Natural killer cell (primary cell): ENCODE measurements around the gene ARID5B. TPM values are rescaled to one million over a fixed set of nuclear protein-coding genes. Genes with fewer than 3 reads are reported as not detected.

Experiments used
- ATAC-seq, 3 donors: fragments of 150-1000 bp in 2 of 3; fragments of 200-7000 bp in 1 of 3; cut with Tn5 transposase; 1 replicate in 1 of 3; 2 replicates in 2 of 3; pipeline ENCODE4 v1.10.0; 2021; ENCODE audit warnings: mild to moderate bottlenecking in 2 of 3, moderate library complexity in 2 of 3
- DNase-seq, 2 donors: peaks; one replicate each; pipeline versions ENCODE4 v3.0.0 to v3.0.0-alpha.2; 2013 to 2021; ENCODE audit warnings: mixed read lengths in 1 of 2
- H3K27ac ChIP-seq: one replicate; pipeline ENCODE4 v1.5.1; 2013; ENCODE audit warnings: mild to moderate bottlenecking, low read length
- H3K27me3 ChIP-seq: one replicate; pipeline ENCODE4 v1.6.1; 2013; ENCODE audit warnings: low read length; ENCODE audit not compliant: control insufficient read depth, insufficient read depth
- H3K36me3 ChIP-seq: one replicate; pipeline ENCODE4 v1.6.1; 2013; ENCODE audit warnings: low read length; ENCODE audit not compliant: control insufficient read depth, insufficient read depth
- H3K4me1 ChIP-seq: one replicate; pipeline ENCODE4 v1.6.1; 2013; ENCODE audit warnings: low read length; ENCODE audit not compliant: control insufficient read depth, insufficient read depth
- H3K4me3 ChIP-seq: one replicate; pipeline ENCODE4 v1.5.1; 2013; ENCODE audit warnings: low read length
- H3K9me3 ChIP-seq: one replicate; pipeline ENCODE4 v1.6.1; 2013; ENCODE audit warnings: low read length; ENCODE audit not compliant: control insufficient read depth, insufficient read depth
- H3K27ac Mint-ChIP-seq, 2 donors: one replicate each; pipeline ENCODE4 v1.8.0; 2022; ENCODE audit warnings: mild to moderate bottlenecking in 2 of 2, mixed read lengths in 2 of 2, moderate library complexity in 1 of 2
- H3K27me3 Mint-ChIP-seq, 2 donors: one replicate each; pipeline ENCODE4 v1.8.0; 2022; ENCODE audit warnings: low read depth in 2 of 2, mixed read lengths in 2 of 2
- H3K36me3 Mint-ChIP-seq: one replicate; pipeline ENCODE4 v1.8.0; 2022; ENCODE audit warnings: mixed read lengths
- H3K4me1 Mint-ChIP-seq, 2 donors: one replicate each; pipeline ENCODE4 v1.8.0; 2022; ENCODE audit warnings: mixed read lengths in 2 of 2
- H3K4me3 Mint-ChIP-seq: one replicate; pipeline ENCODE4 v1.8.0; 2022; ENCODE audit warnings: mild to moderate bottlenecking, moderate library complexity, mixed read lengths
- H3K9me3 Mint-ChIP-seq, 2 donors: one replicate each; pipeline ENCODE4 v1.8.0; 2022; ENCODE audit warnings: mixed read lengths in 2 of 2
- WGBS: methylation state at CpG from one replicate; pipeline ENCODE4 v1.1.7; 2013; ENCODE audit warnings: missing lambda C conversion rate; ENCODE audit not compliant: insufficient coverage; 5-methylcytosine and 5-hydroxymethylcytosine counted together
- intact Hi-C: fragments of 100-400 bp; cut with micrococcal nuclease; formaldehyde crosslinking; loops from one replicate; pipeline ENCODE4 v1.14.2; 2022
- total RNA-seq, 4 donors: library from RNA; stranded (reverse); fragments of 120-200 nt in 1 of 4; gene quantifications; one replicate each; pipeline versions ENCODE4 v1.2.3 to v1.2.4, GENCODE V29; 2013 to 2022
- TF ChIP-seq, protein P1 (sequence below): fragments of 200-600 bp; IDR thresholded peaks from one replicate; pipeline ENCODE4 v1.8.0; 2022; ENCODE audit warnings: antibody characterized with exemption

Gene ARID5B
- total RNA-seq, 3 donors from 2014 or later (not counting 1 experiment from before 2014, with no cell fraction given): 22.3 to 44.3 (median 31.3) TPM

DNA sequence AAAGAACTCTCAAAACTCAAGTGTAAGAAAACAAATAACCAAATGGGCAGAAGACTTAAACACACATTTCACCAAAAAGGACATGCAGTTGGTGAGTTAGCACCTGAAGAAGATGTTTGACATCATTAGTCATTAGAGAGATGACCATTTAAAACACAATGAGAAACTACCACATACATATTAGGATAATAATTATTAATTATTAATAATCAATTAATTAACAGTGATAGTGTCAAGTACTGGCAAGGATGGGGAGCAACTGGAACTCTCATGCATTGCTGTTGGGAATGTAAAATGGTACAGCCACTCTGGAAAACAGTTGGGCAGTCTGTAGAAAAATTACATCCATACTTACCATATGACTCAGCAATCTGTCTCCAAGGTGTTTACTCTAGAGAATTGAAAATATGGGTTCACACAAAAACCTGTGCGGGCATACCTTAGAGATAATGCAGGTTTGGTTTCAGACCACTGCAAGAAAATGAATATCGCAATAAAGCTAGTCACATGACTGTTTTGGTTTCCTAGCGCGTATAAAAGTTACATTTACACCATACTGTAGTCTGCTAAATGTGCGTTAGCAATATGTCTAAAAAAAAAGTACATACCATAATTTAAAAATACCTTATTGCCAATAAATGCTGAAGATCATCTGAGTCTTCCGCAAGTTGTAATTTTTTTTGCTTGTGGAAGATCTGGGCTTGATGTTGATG, 30.3 kb downstream of the ARID5B start:
- no peak overlapping the region for H3K4me3 ChIP-seq
- DNase-seq (no peak), ATAC-seq (no peak)
- Mint-ChIP-seq H3K27me3 (no peaks in the 10 kb centered on the region), H3K36me3 (no peaks in the 10 kb centered on the region), H3K9me3 (no peaks in the 10 kb centered on the region), H3K27ac (no peak overlapping the region), H3K4me1 (peaks cover 30 to 34% of the 10 kb centered on the region in 2 donors), H3K4me3 (no peak overlapping the region)
- H3K9me3 ChIP-seq: no peaks in the 10 kb centered on the region
- H3K27me3 ChIP-seq: no peaks in the 10 kb centered on the region
- 94% methylated on average over 4 of the region's 6 CpGs for WGBS
- peaks cover 1% of the 10 kb centered on the region for H3K4me1 ChIP-seq
- no peak overlapping the region for H3K27ac ChIP-seq
- TF ChIP-seq, protein P1, sequence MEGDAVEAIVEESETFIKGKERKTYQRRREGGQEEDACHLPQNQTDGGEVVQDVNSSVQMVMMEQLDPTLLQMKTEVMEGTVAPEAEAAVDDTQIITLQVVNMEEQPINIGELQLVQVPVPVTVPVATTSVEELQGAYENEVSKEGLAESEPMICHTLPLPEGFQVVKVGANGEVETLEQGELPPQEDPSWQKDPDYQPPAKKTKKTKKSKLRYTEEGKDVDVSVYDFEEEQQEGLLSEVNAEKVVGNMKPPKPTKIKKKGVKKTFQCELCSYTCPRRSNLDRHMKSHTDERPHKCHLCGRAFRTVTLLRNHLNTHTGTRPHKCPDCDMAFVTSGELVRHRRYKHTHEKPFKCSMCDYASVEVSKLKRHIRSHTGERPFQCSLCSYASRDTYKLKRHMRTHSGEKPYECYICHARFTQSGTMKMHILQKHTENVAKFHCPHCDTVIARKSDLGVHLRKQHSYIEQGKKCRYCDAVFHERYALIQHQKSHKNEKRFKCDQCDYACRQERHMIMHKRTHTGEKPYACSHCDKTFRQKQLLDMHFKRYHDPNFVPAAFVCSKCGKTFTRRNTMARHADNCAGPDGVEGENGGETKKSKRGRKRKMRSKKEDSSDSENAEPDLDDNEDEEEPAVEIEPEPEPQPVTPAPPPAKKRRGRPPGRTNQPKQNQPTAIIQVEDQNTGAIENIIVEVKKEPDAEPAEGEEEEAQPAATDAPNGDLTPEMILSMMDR: no peak
- intact Hi-C loops: no loop called here
- peaks cover 3% of the 10 kb centered on the region for H3K36me3 ChIP-seq

DNA sequence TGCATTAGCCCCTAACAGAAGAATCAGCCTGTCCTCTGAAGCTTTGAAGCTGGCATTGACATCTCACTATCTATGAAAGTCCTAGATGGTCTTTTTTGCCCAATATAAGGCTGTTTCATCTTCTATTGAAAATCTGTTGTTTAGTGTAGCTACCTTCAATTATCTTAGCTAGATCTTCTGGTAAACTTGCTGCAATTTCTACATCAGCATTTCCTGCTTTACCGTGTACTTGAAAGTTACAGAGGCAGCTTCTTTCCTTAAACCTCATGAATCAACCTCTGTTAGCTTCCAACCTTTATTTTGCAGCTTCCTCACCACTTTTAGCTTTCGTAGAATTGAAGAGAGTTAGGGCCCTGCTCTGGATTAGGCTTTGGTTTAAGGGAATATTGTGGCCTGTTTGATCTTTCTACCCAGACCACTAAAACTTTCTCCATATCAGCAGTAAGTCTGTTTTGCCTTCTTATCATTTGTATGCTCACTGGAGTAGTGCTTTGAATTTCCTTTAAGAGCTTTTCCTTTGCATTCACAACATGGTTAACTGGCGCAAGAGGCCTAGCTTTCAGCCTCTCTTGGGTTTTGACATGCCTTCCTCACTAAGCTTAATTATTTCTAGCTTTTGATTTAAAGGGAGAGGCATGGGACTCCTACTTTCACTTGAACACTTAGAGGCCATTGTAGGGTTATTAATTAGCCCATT, 32.5 kb downstream of the ARID5B start:
- no peak overlapping the region for H3K4me3 Mint-ChIP-seq
- H3K4me1 Mint-ChIP-seq: peaks cover 52 to 56% of the 10 kb centered on the region in 2 donors
- Histone ChIP-seq H3K9me3 (no peaks in the 10 kb centered on the region), H3K27ac (peak overlapping the region; percentile 32), H3K27me3 (no peaks in the 10 kb centered on the region), H3K36me3 (peaks cover 3% of the 10 kb centered on the region), H3K4me3 (no peak overlapping the region), H3K4me1 (peaks cover 11% of the 10 kb centered on the region)
- ATAC-seq: peak in 1 of 3 donors; percentile 24
- peak in 1 of 2 donors; percentile 30 for DNase-seq
- no peaks in the 10 kb centered on the region for H3K36me3 Mint-ChIP-seq
- H3K27ac Mint-ChIP-seq: peak overlapping the region; percentile 79 to 83
- no peaks in the 10 kb centered on the region for H3K9me3 Mint-ChIP-seq
- intact Hi-C loops: no loop called here
- 42% methylated on average over 2 of the region's 3 CpGs for WGBS
- TF ChIP-seq, protein P1: no peak
- H3K27me3 Mint-ChIP-seq: no peaks in the 10 kb centered on the region

DNA sequence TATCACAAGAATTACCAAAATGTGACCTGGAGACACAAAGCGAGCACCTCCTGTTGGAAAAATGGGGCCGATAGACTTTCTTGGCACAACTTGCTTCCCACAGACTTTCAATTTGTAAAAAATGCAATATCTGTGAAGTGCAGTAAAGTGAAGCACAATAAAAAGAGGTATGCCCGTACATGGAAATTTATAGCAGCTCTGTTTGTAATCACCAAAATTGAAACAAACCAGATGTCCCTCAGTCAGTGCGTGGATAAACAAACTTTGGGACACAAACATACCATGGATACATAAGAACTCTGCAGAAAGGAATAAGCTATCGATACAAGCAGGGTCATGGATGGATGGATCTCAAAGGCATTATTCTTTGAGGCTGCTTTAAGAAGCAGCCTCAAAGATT, 33.6 kb downstream of the ARID5B start:
- Mint-ChIP-seq H3K27ac (no peak overlapping the region), H3K4me3 (no peak overlapping the region), H3K36me3 (no peaks in the 10 kb centered on the region), H3K9me3 (no peaks in the 10 kb centered on the region), H3K27me3 (no peaks in the 10 kb centered on the region), H3K4me1 (peaks cover 51 to 54% of the 10 kb centered on the region in 2 donors)
- Histone ChIP-seq H3K27ac (no peak overlapping the region), H3K27me3 (no peaks in the 10 kb centered on the region), H3K36me3 (peaks cover under 1% of the 10 kb centered on the region), H3K4me1 (peaks cover 12% of the 10 kb centered on the region), H3K4me3 (no peak overlapping the region), H3K9me3 (no peaks in the 10 kb centered on the region)
- TF ChIP-seq, protein P1: no peak
- WGBS: 91% methylated on average over 5 of the region's 5 CpGs
- intact Hi-C loops: no loop called here
- ATAC-seq (no peak), DNase-seq (no peak)
